Thyroid gland (tissue), 4 donors: ENCODE measurements around the gene ZNF780B. TPM values are rescaled to one million over a fixed set of nuclear protein-coding genes. Genes with fewer than 3 reads are reported as not detected.

Source experiments
- DNase-seq, 2 donors: peaks; one replicate each; pipeline ENCODE4 v3.0.0-alpha.2; 2019
- H3K27ac ChIP-seq, 3 donors: fragments of 200-600 bp; sonication (generic); 1 replicate in 2 of 3; 2 replicates in 1 of 3; pipeline ENCODE4 v1.5.1; 2016 to 2019; ENCODE audit warnings: mild to moderate bottlenecking in 1 of 3, moderate library complexity in 1 of 3
- H3K27me3 ChIP-seq: fragments of 200-600 bp; sonication (generic); one replicate; pipeline ENCODE4 v1.5.1; 2019
- H3K36me3 ChIP-seq, 2 donors: fragments of 200-600 bp; sonication (generic); one replicate each; pipeline ENCODE4 v1.5.1; 2016 to 2019
- H3K4me1 ChIP-seq, 2 donors: fragments of 200-600 bp; sonication (generic); one replicate each; pipeline ENCODE4 v1.5.1; 2017 to 2019
- H3K4me3 ChIP-seq, 3 donors: fragments of 200-600 bp; sonication (generic); replicated peaks in 1 of 3; 1 replicate in 2 of 3; 2 replicates in 1 of 3; pipeline ENCODE4 v1.5.1; 2016; ENCODE audit warnings: mild to moderate bottlenecking in 1 of 3
- H3K9me3 ChIP-seq: fragments of 200-600 bp; sonication (generic); one replicate; pipeline ENCODE4 v1.5.1; 2017
- POLR2A ChIP-seq, 2 donors: fragments of 450-650 bp; IDR thresholded peaks; one replicate each; pipeline ENCODE4 v1.6.1; 2017; ENCODE audit warnings: antibody characterized with exemption in 2 of 2, mild to moderate bottlenecking in 2 of 2, moderate library complexity in 1 of 2
- WGBS, 2 donors: methylation state at CpG; one replicate each; pipeline ENCODE4 v1.1.5; 2017; 5-methylcytosine and 5-hydroxymethylcytosine counted together
- intact Hi-C: fragments of 100-400 bp; cut with DNase I; formaldehyde crosslinking; loops from one replicate; pipeline ENCODE4 v1.15.1; 2023
- total RNA-seq, 4 donors: library from RNA; depleted of rRNA; stranded (reverse); fragments of >200 nt; gene quantifications; one replicate each; pipeline ENCODE4 v1.2.3, GENCODE V29; 2016
- TF ChIP-seq, protein P1 (sequence below), 6 experiments: fragments of 200-600 bp in 3 of 6; fragments of 450-650 bp in 3 of 6; sonication (generic) in 3 of 6; IDR thresholded peaks; one replicate each; pipeline ENCODE4 v1.5.1; 2016 to 2019; ENCODE audit warnings: antibody characterized with exemption in 6 of 6, mild to moderate bottlenecking in 2 of 6, inconsistent platforms in 1 of 6, moderate library complexity in 1 of 6

The ZNF780B gene
- total RNA-seq, 4 donors from 2014 or later = 22.3 to 44.6 (median 30.9) TPM

DNA sequence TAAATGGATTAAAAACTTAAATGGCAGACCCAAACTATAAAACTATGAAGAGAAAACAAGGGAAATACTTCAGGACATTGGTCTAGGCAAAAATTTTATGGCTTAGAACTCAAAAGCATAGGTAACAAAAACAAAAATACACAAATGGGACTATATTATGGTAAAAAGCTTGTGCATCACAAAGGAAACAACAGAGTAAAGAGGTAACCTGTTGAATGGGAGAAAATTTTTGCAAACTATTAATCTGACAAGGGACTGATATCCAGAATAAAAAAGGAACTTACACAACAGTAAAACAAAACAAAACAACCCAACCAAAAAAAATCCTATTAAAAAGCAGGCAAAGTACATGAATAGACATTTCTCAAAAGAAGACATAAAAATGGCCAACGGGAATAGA, 68.4 kb downstream of the ZNF780B start:
- Histone ChIP-seq H3K4me1 (peaks cover 0 to 4% of the 10 kb centered on the region in 2 donors), H3K36me3 (no peaks in the 10 kb centered on the region), H3K9me3 (no peaks in the 10 kb centered on the region), H3K27ac (no peak overlapping the region), H3K27me3 (no peaks in the 10 kb centered on the region), H3K4me3 (no peak overlapping the region)
- 96 to 98% methylated on average over 1 of the region's 1 CpG for WGBS, 2 donors
- intact Hi-C loops = no loop called here
- no peak for DNase-seq
- no peak for TF ChIP-seq POLR2A (IDR thresholded peaks at IDR 0.05)
- TF ChIP-seq, protein P1, sequence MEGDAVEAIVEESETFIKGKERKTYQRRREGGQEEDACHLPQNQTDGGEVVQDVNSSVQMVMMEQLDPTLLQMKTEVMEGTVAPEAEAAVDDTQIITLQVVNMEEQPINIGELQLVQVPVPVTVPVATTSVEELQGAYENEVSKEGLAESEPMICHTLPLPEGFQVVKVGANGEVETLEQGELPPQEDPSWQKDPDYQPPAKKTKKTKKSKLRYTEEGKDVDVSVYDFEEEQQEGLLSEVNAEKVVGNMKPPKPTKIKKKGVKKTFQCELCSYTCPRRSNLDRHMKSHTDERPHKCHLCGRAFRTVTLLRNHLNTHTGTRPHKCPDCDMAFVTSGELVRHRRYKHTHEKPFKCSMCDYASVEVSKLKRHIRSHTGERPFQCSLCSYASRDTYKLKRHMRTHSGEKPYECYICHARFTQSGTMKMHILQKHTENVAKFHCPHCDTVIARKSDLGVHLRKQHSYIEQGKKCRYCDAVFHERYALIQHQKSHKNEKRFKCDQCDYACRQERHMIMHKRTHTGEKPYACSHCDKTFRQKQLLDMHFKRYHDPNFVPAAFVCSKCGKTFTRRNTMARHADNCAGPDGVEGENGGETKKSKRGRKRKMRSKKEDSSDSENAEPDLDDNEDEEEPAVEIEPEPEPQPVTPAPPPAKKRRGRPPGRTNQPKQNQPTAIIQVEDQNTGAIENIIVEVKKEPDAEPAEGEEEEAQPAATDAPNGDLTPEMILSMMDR (IDR thresholded peaks at IDR 0.05) = no peak

DNA sequence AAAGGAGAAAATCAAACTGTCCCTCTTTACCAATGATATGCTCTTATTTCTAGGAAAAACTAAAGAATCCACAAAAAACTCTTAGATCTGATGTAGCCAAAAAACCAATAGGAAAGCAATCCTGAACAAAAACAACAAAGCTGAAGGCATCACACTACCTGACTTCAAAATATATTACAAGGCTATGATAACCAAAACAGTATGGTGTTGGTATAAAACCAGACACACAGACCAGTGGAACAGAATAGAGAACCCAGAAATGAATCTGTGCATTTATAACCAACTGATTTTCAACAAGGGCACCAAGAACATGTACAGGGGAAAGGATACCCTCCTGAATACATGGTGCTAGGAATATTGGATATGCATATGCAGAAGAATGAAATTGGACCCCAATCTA, 68.9 kb downstream of the ZNF780B start:
- H3K4me3 ChIP-seq = no peak overlapping the region
- no peaks in the 10 kb centered on the region for H3K27me3 ChIP-seq
- H3K9me3 ChIP-seq = no peaks in the 10 kb centered on the region
- H3K4me1 ChIP-seq = peaks cover 0 to 4% of the 10 kb centered on the region in 2 donors
- DNase-seq = no peak
- TF ChIP-seq, protein P1 (IDR thresholded peaks at IDR 0.05) = no peak
- TF ChIP-seq POLR2A (IDR thresholded peaks at IDR 0.05) = no peak
- no peak overlapping the region for H3K27ac ChIP-seq
- peaks cover 0 to 2% of the 10 kb centered on the region in 2 donors for H3K36me3 ChIP-seq
- intact Hi-C loops = no loop called here

DNA sequence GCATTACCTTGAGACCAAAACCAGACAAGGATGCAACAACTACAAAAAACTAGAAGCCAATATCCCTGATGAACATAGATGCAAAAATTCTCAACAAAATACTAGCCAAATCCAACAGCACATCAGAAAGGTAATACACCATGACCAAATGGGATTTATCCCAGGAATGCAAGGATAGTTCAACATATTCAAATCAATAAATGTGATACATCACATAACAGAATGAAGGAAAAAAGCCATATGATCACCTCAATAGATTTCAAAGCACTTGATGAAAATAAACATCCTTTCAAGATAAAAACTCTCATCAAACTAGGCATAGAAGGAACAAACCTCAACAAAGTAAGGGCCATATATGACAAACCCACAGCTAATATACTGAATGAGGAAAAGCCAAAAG, 69.4 kb downstream of the ZNF780B start:
- no peaks in the 10 kb centered on the region for H3K9me3 ChIP-seq
- no peak overlapping the region for H3K27ac ChIP-seq
- peaks cover 0 to 6% of the 10 kb centered on the region in 2 donors for H3K36me3 ChIP-seq
- TF ChIP-seq, protein P1 (IDR thresholded peaks at IDR 0.05) = no peak
- TF ChIP-seq POLR2A (IDR thresholded peaks at IDR 0.05) = no peak
- DNase-seq = no peak
- H3K27me3 ChIP-seq = no peaks in the 10 kb centered on the region
- intact Hi-C loops = no loop called here
- peaks cover 0 to 4% of the 10 kb centered on the region in 2 donors for H3K4me1 ChIP-seq
- no peak overlapping the region for H3K4me3 ChIP-seq

DNA sequence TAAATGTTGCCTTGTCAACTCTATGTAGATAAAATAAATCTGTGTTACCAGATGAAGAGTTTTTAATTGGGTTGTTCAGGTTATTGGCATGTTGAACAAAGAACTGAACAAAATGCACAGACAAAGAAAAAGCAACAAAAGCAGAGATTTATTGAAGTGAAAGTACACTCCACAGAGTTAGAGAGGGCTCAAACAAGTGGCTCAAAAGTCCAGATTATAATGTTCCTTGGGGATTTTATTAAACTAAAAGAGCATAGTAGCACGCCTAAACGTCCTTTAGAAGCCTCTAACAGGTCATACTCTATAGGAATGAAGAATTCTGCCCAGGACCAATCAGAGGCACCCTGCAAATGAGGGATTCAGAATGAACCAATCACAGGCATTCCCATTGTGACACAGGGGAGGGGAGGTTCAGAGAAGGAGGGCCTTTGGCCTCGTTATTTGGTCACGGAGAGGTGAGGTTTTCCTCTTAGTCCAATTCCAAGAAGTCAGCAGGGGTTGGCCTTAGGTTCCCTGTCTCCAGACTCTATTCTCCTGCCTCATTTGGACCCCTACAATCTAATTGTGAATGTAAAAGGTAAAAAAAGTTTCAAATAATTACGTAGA, 72.2 kb downstream of the ZNF780B start:
- TF ChIP-seq POLR2A (IDR thresholded peaks at IDR 0.05) = no peak
- TF ChIP-seq, protein P1 (IDR thresholded peaks at IDR 0.05) = no peak
- DNase-seq = no peak
- intact Hi-C loops = no loop called here
- 84 to 93% methylated on average over 5 of the region's 5 CpGs for WGBS, 2 donors
- peaks cover 0 to 4% of the 10 kb centered on the region in 2 donors for H3K4me1 ChIP-seq
- H3K36me3 ChIP-seq = peaks cover 20 to 28% of the 10 kb centered on the region in 2 donors
- no peak overlapping the region for H3K27ac ChIP-seq
- no peak overlapping the region for H3K4me3 ChIP-seq
- no peaks in the 10 kb centered on the region for H3K27me3 ChIP-seq
- H3K9me3 ChIP-seq = no peaks in the 10 kb centered on the region

DNA sequence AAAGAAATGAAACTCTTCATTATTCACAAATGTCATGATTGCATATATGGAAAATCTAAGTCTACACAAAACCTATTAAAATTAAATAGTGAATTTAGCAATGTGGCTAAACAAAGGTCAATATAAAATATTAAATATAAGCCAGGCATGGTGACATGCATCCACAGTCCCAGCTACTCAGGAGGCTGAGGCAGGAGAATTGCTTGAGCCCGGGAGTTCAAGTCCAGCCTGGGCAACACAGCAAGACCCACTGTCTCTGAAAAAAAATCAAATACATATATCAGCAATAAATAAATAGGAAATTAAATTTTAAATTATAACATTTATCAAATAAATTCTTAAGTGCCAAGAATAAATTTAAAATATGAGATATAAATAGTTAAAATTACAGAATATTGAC, 73.1 kb downstream of the ZNF780B start:
- Histone ChIP-seq H3K4me3 (no peak overlapping the region), H3K36me3 (peaks cover 25 to 30% of the 10 kb centered on the region in 2 donors), H3K27me3 (no peaks in the 10 kb centered on the region), H3K27ac (no peak overlapping the region), H3K9me3 (no peaks in the 10 kb centered on the region), H3K4me1 (peaks cover 0 to 4% of the 10 kb centered on the region in 2 donors)
- whole genome bisulfite sequencing, 2 donors = 97 to 100% methylated on average over 1 of the region's 1 CpG
- TF ChIP-seq, protein P1 (IDR thresholded peaks at IDR 0.05) = no peak
- no peak for TF ChIP-seq POLR2A (IDR thresholded peaks at IDR 0.05)
- DNase-seq = no peak
- intact Hi-C loops = no loop called here

Other genes starting within 250 kb of the ZNF780B start
- 10 to 100 TPM; 15.6 to 31.2 (median 22.6) TPM for gene DYRK1B, start 222.1 kb downstream of the ZNF780B start, total RNA-seq
- gene FBL, start 209.9 kb downstream of the ZNF780B start, total RNA-seq = 100 to 1,000 TPM in 1 of 4 donors, 10 to 100 TPM in 3; 80.9 to 118 (median 91.1) TPM
- gene FCGBP, start 121.6 kb downstream of the ZNF780B start, total RNA-seq = 100 to 1,000 TPM; 213 to 975 (median 755) TPM
- 100 to 1,000 TPM; 120 to 220 (median 166) TPM for gene PSMC4, start 85.1 kb downstream of the ZNF780B start, total RNA-seq
- gene ZNF546, start 59.2 kb downstream of the ZNF780B start, total RNA-seq = 10 to 100 TPM in 2 of 4 donors, 1 to 10 TPM in 2; 8.4 to 13.3 (median 10.2) TPM
- 10 to 100 TPM; 26.8 to 60.1 (median 33.8) TPM for gene ZNF780A, start 34.7 kb upstream of the ZNF780B start, total RNA-seq
- gene MAP3K10, start 135.2 kb upstream of the ZNF780B start, total RNA-seq = 10 to 100 TPM in 3 of 4 donors, 1 to 10 TPM in 1; 9.1 to 19.6 (median 15.9) TPM
- gene TTC9B, start 162.2 kb upstream of the ZNF780B start, total RNA-seq = not detected
- 1 to 10 TPM in 1 of 4 donors, under 1 TPM in 2, not detected in 1; 0.13 to 3.2 (median 0.68) TPM for gene CCNP, start 170.5 kb upstream of the ZNF780B start, total RNA-seq
- gene AKT2, start 229.1 kb upstream of the ZNF780B start, total RNA-seq = 100 to 1,000 TPM; 166 to 285 (median 190) TPM